ENCODE measurements around the gene GSG1L.

Gene GSG1L

GRCh38 chr16:28042811-28043210 lies 20.7 kb downstream of the GSG1L start:
- TF ChIP-seq CTCF (IDR thresholded peaks at IDR 0.05; ENCODE audit: control insufficient read depth, insufficient read depth, low read depth, low read length, missing control alignments): no peak
- H3K4me3 ChIP-seq (ENCODE audit: control insufficient read depth, low read depth, low read length): no peak overlapping the region
- peak; percentile 2 for DNase-seq (ENCODE audit: low read depth)

- TF ChIP-seq CTCF (IDR thresholded peaks at IDR 0.05; ENCODE audit: control insufficient read depth, insufficient read depth, low read depth, low read length, missing control alignments): no peak
- no peak for DNase-seq (ENCODE audit: low read depth)
- H3K4me3 ChIP-seq (ENCODE audit: control insufficient read depth, low read depth, low read length): no peak overlapping the region
Observed at GRCh38 chr16:28041615-28042014, 21.9 kb downstream of the GSG1L start.

- H3K4me3 ChIP-seq (ENCODE audit: control insufficient read depth, low read depth, low read length): no peak overlapping the region
- DNase-seq (ENCODE audit: low read depth): no peak
- TF ChIP-seq CTCF (IDR thresholded peaks at IDR 0.05; ENCODE audit: control insufficient read depth, insufficient read depth, low read depth, low read length, missing control alignments): no peak
Observed at GRCh38 chr16:28040039-28040438, 23.5 kb downstream of the GSG1L start.

- no peak for DNase-seq (ENCODE audit: low read depth)
- H3K4me3 ChIP-seq (ENCODE audit: control insufficient read depth, low read depth, low read length): no peak overlapping the region
- no peak for TF ChIP-seq CTCF (IDR thresholded peaks at IDR 0.05; ENCODE audit: control insufficient read depth, insufficient read depth, low read depth, low read length, missing control alignments)
Observed at GRCh38 chr16:28039493-28039892, 24.0 kb downstream of the GSG1L start.

DNA sequence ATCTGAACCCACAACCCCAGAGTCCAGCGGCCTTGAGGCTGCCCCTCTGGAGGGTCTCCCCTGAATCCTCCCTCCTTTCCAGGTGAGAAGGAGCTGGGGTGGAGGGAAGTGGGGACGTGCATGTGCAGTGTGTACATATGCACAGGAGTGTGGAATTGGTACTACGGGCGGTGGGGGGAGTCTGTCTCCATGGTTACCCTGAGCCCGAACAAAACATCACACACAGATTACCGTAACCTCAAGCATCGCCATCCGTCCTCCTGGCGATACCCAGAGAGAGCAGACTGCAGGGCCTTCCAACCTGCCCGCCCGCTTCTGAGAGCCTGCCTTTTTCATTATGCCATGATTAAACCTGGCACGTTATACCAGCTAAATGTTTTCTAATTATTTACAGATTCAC lies 25.1 kb downstream of the GSG1L start:
- no peak overlapping the region for H3K4me3 ChIP-seq (ENCODE audit: control insufficient read depth, low read depth, low read length)
- no peak for DNase-seq (ENCODE audit: low read depth)
- TF ChIP-seq CTCF (IDR thresholded peaks at IDR 0.05; ENCODE audit: control insufficient read depth, insufficient read depth, low read depth, low read length, missing control alignments): no peak

GRCh38 chr16:28035866-28036393 lies 27.6 kb downstream of the GSG1L start:
- no peak overlapping the region for H3K4me3 ChIP-seq (ENCODE audit: control insufficient read depth, low read depth, low read length)
- TF ChIP-seq CTCF (IDR thresholded peaks at IDR 0.05; ENCODE audit: control insufficient read depth, insufficient read depth, low read depth, low read length, missing control alignments): no peak
- no peak for DNase-seq (ENCODE audit: low read depth)

GRCh38 chr16:28033870-28034269 lies 29.6 kb downstream of the GSG1L start:
- TF ChIP-seq CTCF (IDR thresholded peaks at IDR 0.05; ENCODE audit: control insufficient read depth, insufficient read depth, low read depth, low read length, missing control alignments): no peak
- no peak for DNase-seq (ENCODE audit: low read depth)
- H3K4me3 ChIP-seq (ENCODE audit: control insufficient read depth, low read depth, low read length): no peak overlapping the region
